ENCODE measurements around the gene CFAP20DC. TPM values are rescaled to one million over a fixed set of nuclear protein-coding genes. Genes with fewer than 3 reads are reported as not detected.

CFAP20DC gene
- total RNA-seq, 1 experiment from 2014 or later, result 2.9 TPM

GRCh38 chr3:58986654-58987053, 63.2 kb downstream of the CFAP20DC start:
- CTCF ChIA-PET, result interaction anchor here (0.9 kb wide), 1 partner anchor 8 kb away, joined by 3 read pairs; no protein-coding TSS in a partner anchor
- no TSS peak for BruUV-seq (replicated peaks)

More at GRCh38 chr3:58986654-58987053, 63.2 kb downstream of the CFAP20DC start:
- no peak overlapping the region for H3K4me2 ChIP-seq (ENCODE audit: low read length)
- H4K20me1 ChIP-seq (ENCODE audit: insufficient read depth), result no peaks in the 10 kb centered on the region
- H2AFZ ChIP-seq (ENCODE audit: low read depth, low read length, poor library complexity, severe bottlenecking), result no peak overlapping the region
- H3K27ac ChIP-seq (ENCODE audit: low read depth, low read length), result no peak overlapping the region
- peaks cover 0 to 11% of the 10 kb centered on the region in 2 experiments; a peak in 2 of 4 replicates for H3K4me1 ChIP-seq (ENCODE audit: control insufficient read depth in 1 of 2, insufficient read depth in 2 of 2, low read length in 2 of 2)
- no peaks in the 10 kb centered on the region for H3K9me2 ChIP-seq (ENCODE audit: insufficient read depth)
- ATAC-seq, result no peak
- intact Hi-C loops (cut with micrococcal nuclease), result no loop called here
- no peak for DNase-seq (ENCODE audit: low read depth, low spot score)
- ChIA-PET POLR2A (no interaction called here), RAD21 (ENCODE audit: low non-redundant PET in 1 of 2, low total read pairs in 2 of 2, uncharacterized antibody in 2 of 2, unreplicated experiment in 2 of 2) (no interaction called here)
- no peak overlapping the region for H3K9ac ChIP-seq (ENCODE audit: low read length)
- H3K79me2 ChIP-seq (ENCODE audit: insufficient read depth, low read length), result no peaks in the 10 kb centered on the region
- H3K4me3 ChIP-seq (replicated peaks in 1 of 2; ENCODE audit: low read depth in 1 of 2, low read length in 2 of 2), result no peak overlapping the region
- H3K36me3 ChIP-seq (ENCODE audit: control insufficient read depth in 1 of 2, insufficient read depth in 2 of 2, low read length in 2 of 2), result no peaks in the 10 kb centered on the region
- no peak for TF ChIP-seq SIN3A (IDR thresholded peaks at IDR 0.05; ENCODE audit: low read depth)
- no peak for TF ChIP-seq ELF1 (IDR thresholded peaks at IDR 0.05; ENCODE audit: borderline replicate concordance, low read depth)
- no peak for TF ChIP-seq TCF7L2 (IDR thresholded peaks at IDR 0.05; ENCODE audit: borderline replicate concordance, extremely low read depth, insufficient read depth, insufficient read length)
- TF ChIP-seq ZBTB33 (IDR thresholded peaks at IDR 0.05; ENCODE audit: extremely low read depth, insufficient replicate concordance, low read length), result no peak
- no peak for TF ChIP-seq EZH2 (IDR thresholded peaks at IDR 0.05)
- no peak for TF ChIP-seq MAX (IDR thresholded peaks at IDR 0.05)
- TF ChIP-seq SRF (IDR thresholded peaks at IDR 0.05; ENCODE audit: low read depth), result no peak
- TF ChIP-seq EGR1 (IDR thresholded peaks at IDR 0.05; ENCODE audit: low read depth), result no peak
- H3K27me3 ChIP-seq (ENCODE audit: insufficient read depth, low read length), result no peaks in the 10 kb centered on the region
- no peaks in the 10 kb centered on the region for H3K9me3 ChIP-seq (ENCODE audit: control insufficient read depth in 1 of 2, insufficient read depth in 1 of 2, low read depth in 1 of 2, low read length in 2 of 2)

All from HCT116 (cell line).